ENCODE measurements around the gene TOPBP1.

The TOPBP1 gene

GRCh38 chr3:133676336-133677118 is 14.8 kb upstream of the TOPBP1 start:
- TF ChIP-seq, protein P1, sequence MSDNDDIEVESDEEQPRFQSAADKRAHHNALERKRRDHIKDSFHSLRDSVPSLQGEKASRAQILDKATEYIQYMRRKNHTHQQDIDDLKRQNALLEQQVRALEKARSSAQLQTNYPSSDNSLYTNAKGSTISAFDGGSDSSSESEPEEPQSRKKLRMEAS (IDR thresholded peaks at IDR 0.05): no peak
- TF ChIP-seq EGR1 (IDR thresholded peaks at IDR 0.05): no peak
- TF ChIP-seq RAD21 (IDR thresholded peaks at IDR 0.05; ENCODE audit: low read depth): no peak
- no peak for TF ChIP-seq YY1 (IDR thresholded peaks at IDR 0.05; ENCODE audit: low read depth)
- no peak for TF ChIP-seq NFIC (IDR thresholded peaks at IDR 0.05)
- no peak for TF ChIP-seq USF1 (IDR thresholded peaks at IDR 0.05)
- no peak for TF ChIP-seq REST (IDR thresholded peaks at IDR 0.05; ENCODE audit: low read depth)
- TF ChIP-seq EP300 (IDR thresholded peaks at IDR 0.05; ENCODE audit: borderline replicate concordance): no peak
- no peak for TF ChIP-seq FOXM1 (IDR thresholded peaks at IDR 0.05; ENCODE audit: borderline replicate concordance, low read depth)

DNA sequence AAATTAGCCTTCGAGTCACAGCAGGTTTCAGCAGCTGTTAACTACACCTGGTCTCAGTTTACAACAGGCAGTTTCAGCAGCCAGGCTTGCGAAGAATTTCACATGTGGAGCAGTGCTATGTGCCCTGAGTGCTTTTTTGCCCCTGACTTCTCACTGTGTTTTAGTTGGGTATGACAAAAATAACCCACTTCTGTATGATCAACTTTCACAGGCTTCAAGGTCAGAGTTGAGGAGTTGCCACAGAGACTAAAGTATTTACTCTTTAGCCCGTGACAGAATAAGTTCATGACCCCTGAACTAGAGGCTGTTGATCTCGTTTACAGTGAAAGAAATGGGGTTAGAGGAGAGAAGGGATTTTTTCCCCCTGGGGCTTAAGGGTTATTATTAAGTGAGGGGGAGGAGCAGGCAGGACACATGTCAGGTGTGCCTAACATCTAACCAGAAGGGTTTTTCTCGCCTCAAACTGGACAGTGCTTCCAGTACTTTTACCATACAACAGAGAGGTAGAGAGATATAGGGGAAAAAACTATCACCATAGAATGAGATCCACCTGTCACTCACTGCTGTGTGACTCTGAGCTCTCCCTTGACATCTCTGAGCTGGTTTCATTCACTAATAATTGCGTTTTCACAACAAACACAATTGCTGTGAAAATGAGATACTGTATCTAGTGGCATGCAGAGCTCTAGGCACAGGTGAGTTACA is 14.0 kb upstream of the TOPBP1 start:
- TF ChIP-seq EP300 (IDR thresholded peaks at IDR 0.05; ENCODE audit: borderline replicate concordance): no peak

DNA sequence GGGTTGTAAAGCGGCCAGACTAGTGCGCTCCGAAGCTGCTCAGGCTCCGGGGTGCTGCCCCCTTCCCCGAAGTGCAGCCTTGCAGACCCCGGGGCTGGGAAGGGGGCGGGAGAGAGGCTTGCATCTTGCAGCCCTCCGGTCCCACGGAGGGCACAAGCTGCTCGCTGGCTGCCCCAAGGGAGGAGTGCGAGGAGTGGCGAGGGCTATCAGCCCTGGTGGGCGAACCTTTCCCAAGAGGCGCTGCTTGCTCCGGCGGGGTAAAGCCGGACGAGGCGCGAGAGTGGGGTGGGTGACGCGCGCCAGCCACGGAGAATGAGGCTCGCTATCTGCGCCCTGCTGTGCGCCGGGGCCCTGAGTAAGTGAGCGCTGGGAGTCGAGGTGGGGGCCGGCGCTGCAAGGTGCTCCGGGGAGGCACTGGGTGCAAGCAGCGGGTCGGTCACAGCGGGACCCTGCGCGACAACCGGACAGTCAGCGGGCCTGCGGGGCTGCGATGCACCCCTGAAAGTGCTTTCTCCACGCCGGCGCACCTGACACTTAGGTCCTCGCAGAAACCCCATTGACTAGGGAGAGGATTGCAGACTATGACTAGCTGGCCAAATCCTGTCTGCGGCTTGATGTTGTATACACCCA is 12.7 kb upstream of the TOPBP1 start:
- TF ChIP-seq USF1 (IDR thresholded peaks at IDR 0.05): no peak

DNA sequence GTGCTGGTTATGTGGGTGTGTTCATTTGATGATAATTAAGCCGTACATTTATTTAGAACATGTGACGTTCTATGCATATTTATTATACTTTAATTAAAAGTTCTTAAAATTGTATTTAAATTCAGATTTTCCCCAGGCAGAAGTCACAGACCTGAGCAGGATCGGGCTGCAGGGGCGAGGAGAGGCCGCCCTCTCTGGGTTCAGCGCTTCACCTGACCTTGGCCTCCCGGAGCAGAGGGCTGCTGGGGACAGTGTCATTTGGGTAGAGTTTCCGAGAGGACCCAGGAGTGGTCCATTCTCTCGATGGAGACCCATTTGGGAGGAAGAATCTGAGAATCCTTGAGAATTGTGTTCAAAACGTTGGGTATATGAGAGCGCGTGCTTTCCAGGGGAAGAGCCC is 12.0 kb upstream of the TOPBP1 start:
- TF ChIP-seq TEAD4 (IDR thresholded peaks at IDR 0.05) (no peak), RAD21 (IDR thresholded peaks at IDR 0.05; ENCODE audit: low read depth) (no peak), NFIC (IDR thresholded peaks at IDR 0.05) (no peak), FOXM1 (IDR thresholded peaks at IDR 0.05; ENCODE audit: borderline replicate concordance, low read depth) (no peak), CREB1 (IDR thresholded peaks at IDR 0.05; ENCODE audit: low read depth) (no peak), USF1 (IDR thresholded peaks at IDR 0.05) (no peak), ZBTB7A (IDR thresholded peaks at IDR 0.05; ENCODE audit: low read depth) (no peak), CEBPB (IDR thresholded peaks at IDR 0.05) (no peak), YY1 (IDR thresholded peaks at IDR 0.05; ENCODE audit: low read depth) (no peak), EP300 (IDR thresholded peaks at IDR 0.05; ENCODE audit: borderline replicate concordance) (no peak), EGR1 (IDR thresholded peaks at IDR 0.05) (no peak), TAF1 (IDR thresholded peaks at IDR 0.05; ENCODE audit: low read depth) (no peak)
- TF ChIP-seq, protein P1 (IDR thresholded peaks at IDR 0.05): no peak

- TF ChIP-seq FOXM1 (IDR thresholded peaks at IDR 0.05; ENCODE audit: borderline replicate concordance, low read depth) (no peak), EP300 (IDR thresholded peaks at IDR 0.05; ENCODE audit: borderline replicate concordance) (no peak), EGR1 (IDR thresholded peaks at IDR 0.05) (no peak), REST (IDR thresholded peaks at IDR 0.05; ENCODE audit: low read depth) (no peak), RAD21 (IDR thresholded peaks at IDR 0.05; ENCODE audit: low read depth) (no peak), TCF12 (IDR thresholded peaks at IDR 0.05; ENCODE audit: low read depth) (no peak)
- TF ChIP-seq, protein P1 (IDR thresholded peaks at IDR 0.05): no peak
These were observed 10.7 kb upstream of the TOPBP1 start for GRCh38 chr3:133672461-133672860.

Measured in Ishikawa (cell line).